Esophagus muscularis mucosa (tissue), 3 donors: ENCODE measurements around the gene FAT1.

Experiments
- CTCF ChIP-seq, 3 experiments: fragments of 200-600 bp in 2 of 3; fragments of 450-650 bp in 1 of 3; sonication (generic) in 2 of 3; IDR thresholded peaks; one replicate each; pipeline ENCODE4 v1.5.1; 2017 to 2019; ENCODE audit warnings: antibody characterized with exemption in 3 of 3, mild to moderate bottlenecking in 2 of 3, moderate library complexity in 1 of 3
- POLR2A ChIP-seq: fragments of 450-650 bp; IDR thresholded peaks from one replicate; pipeline ENCODE4 v1.6.1; 2017; ENCODE audit warnings: antibody characterized with exemption, moderate library complexity, mild to moderate bottlenecking, low read depth
- POLR2AphosphoS5 ChIP-seq, 2 donors: sonication (generic); formaldehyde crosslinking; IDR thresholded peaks; one replicate each; pipeline ENCODE4 v1.6.1; 2017; ENCODE audit warnings: antibody characterized with exemption in 2 of 2

GRCh38 chr4:186621959-186622553 lies 101.6 kb downstream of the FAT1 start:
- TF ChIP-seq CTCF (IDR thresholded peaks at IDR 0.05) (peak in 1 of 3 experiments; percentile 5), POLR2A (no peak), POLR2AphosphoS5 (IDR thresholded peaks at IDR 0.05) (no peak)
